ENCODE results near the gene GDF7.

DNA sequence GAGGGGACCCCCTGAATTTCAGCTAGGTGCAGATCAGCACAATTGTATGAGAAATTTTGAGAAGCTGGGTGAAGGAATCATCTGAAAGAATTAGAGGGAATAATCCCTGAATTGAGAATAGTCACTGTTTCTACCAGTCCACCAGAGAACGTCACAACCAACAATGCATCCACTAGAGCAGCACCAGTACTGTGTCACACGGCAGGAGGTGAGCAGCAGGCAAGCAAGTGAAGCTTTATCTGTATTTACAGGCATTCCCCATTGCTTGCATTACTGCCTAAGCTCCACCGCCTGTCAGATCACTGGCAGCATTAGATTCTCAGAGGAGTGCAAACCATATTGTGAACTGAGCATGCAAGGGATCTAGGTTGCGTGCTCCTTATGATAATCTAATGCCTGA lies 40.7 kb downstream of the GDF7 start:
- TF ChIP-seq, protein P1, sequence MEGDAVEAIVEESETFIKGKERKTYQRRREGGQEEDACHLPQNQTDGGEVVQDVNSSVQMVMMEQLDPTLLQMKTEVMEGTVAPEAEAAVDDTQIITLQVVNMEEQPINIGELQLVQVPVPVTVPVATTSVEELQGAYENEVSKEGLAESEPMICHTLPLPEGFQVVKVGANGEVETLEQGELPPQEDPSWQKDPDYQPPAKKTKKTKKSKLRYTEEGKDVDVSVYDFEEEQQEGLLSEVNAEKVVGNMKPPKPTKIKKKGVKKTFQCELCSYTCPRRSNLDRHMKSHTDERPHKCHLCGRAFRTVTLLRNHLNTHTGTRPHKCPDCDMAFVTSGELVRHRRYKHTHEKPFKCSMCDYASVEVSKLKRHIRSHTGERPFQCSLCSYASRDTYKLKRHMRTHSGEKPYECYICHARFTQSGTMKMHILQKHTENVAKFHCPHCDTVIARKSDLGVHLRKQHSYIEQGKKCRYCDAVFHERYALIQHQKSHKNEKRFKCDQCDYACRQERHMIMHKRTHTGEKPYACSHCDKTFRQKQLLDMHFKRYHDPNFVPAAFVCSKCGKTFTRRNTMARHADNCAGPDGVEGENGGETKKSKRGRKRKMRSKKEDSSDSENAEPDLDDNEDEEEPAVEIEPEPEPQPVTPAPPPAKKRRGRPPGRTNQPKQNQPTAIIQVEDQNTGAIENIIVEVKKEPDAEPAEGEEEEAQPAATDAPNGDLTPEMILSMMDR (IDR thresholded peaks at IDR 0.05): no peak
- no peak for TF ChIP-seq POLR2A (IDR thresholded peaks at IDR 0.05)
- no peak for TF ChIP-seq POLR2AphosphoS5 (IDR thresholded peaks at IDR 0.05)

Data from upper lobe of left lung (tissue), 4 donors.